Activated CD4-positive, alpha-beta T cell treated with anti-CD3 and anti-CD28 coated beads, Interleukin-2, amount 10 ng/mL, durations not matched to agents 7 days and 5 days (primary cell): Measurements from ENCODE around the gene SDCCAG8. TPM values are rescaled to one million over a fixed set of nuclear protein-coding genes. Genes with fewer than 3 reads are reported as not detected.
A peak's percentile ranks its signal among the peaks of the same experiment; 100 is the strongest.

Experiments used
- CTCF ChIA-PET: fragments of 350-600 bp; sonication (Branson Sonifier 250); formaldehyde crosslinking; loops from one replicate; lab custom pipeline; 2021; ENCODE audit warnings: antibody characterized with exemption; lab: Charles Lee
- POLR2A ChIA-PET: fragments of 350-600 bp; sonication (Branson Sonifier 250); formaldehyde crosslinking; loops from one replicate; lab custom pipeline; 2021; ENCODE audit warnings: antibody characterized with exemption; lab: Charles Lee
- DNase-seq: peaks from one replicate; pipeline ENCODE4 v3.0.0-alpha.2; 2020
- H3K27ac Mint-ChIP-seq: one replicate; pipeline ENCODE4 v1.8.0; 2021; ENCODE audit warnings: mild to moderate bottlenecking, moderate library complexity, mixed read lengths
- H3K27me3 Mint-ChIP-seq: one replicate; pipeline ENCODE4 v1.8.0; 2021; ENCODE audit warnings: mixed read lengths
- H3K36me3 Mint-ChIP-seq: one replicate; pipeline ENCODE4 v1.8.0; 2021; ENCODE audit warnings: low read depth, mixed read lengths
- H3K4me1 Mint-ChIP-seq: one replicate; pipeline ENCODE4 v1.8.0; 2021; ENCODE audit warnings: mixed read lengths
- H3K4me3 Mint-ChIP-seq: one replicate; pipeline ENCODE4 v1.8.0; 2021; ENCODE audit warnings: mild to moderate bottlenecking, moderate library complexity, mixed read lengths
- H3K9me3 Mint-ChIP-seq: one replicate; pipeline ENCODE4 v1.8.0; 2021; ENCODE audit warnings: mixed read lengths
- total RNA-seq, 2 experiments: library from RNA; stranded (reverse); gene quantifications; one replicate each; pipeline ENCODE4 v1.2.3, GENCODE V29; 2021

The SDCCAG8 gene
- total RNA-seq, 2 experiments from 2014 or later, result 23.8 to 26.4 TPM

- no peak for DNase-seq
- CTCF ChIA-PET, result no interaction called here
- Mint-ChIP-seq H3K4me3 (no peak overlapping the region), H3K9me3 (peaks cover 3% of the 10 kb centered on the region), H3K27ac (no peak overlapping the region), H3K36me3 (no peaks in the 10 kb centered on the region), H3K27me3 (no peaks in the 10 kb centered on the region), H3K4me1 (peaks cover 26% of the 10 kb centered on the region)
- POLR2A ChIA-PET, result interaction anchor here (0.5 to 0.6 kb wide), 2 partner anchors 51 to 318 kb away, joined by 3 read pairs; no protein-coding TSS in a partner anchor
These were observed 228.1 kb downstream of the SDCCAG8 start for GRCh38 chr1:243483952-243484351.

- Mint-ChIP-seq H3K9me3 (no peaks in the 10 kb centered on the region), H3K27me3 (no peaks in the 10 kb centered on the region), H3K36me3 (no peaks in the 10 kb centered on the region), H3K27ac (no peak overlapping the region), H3K4me3 (no peak overlapping the region), H3K4me1 (peaks cover 15% of the 10 kb centered on the region)
- DNase-seq, result no peak
- POLR2A ChIA-PET, result no interaction called here
- CTCF ChIA-PET, result no interaction called here
These were observed 231.3 kb downstream of the SDCCAG8 start for GRCh38 chr1:243487036-243487648.

- no peak overlapping the region for H3K4me3 Mint-ChIP-seq
- no peak for DNase-seq
- H3K27ac Mint-ChIP-seq, result no peak overlapping the region
- H3K27me3 Mint-ChIP-seq, result no peaks in the 10 kb centered on the region
- H3K36me3 Mint-ChIP-seq, result no peaks in the 10 kb centered on the region
- POLR2A ChIA-PET, result no interaction called here
- CTCF ChIA-PET, result interaction anchor here (0.7 kb wide), 1 partner anchor 20 kb away, joined by 3 read pairs; no protein-coding TSS in a partner anchor
- H3K4me1 Mint-ChIP-seq, result peaks cover 9% of the 10 kb centered on the region
- H3K9me3 Mint-ChIP-seq, result no peaks in the 10 kb centered on the region
These were observed 231.9 kb downstream of the SDCCAG8 start for GRCh38 chr1:243487649-243488227.

- Mint-ChIP-seq H3K4me3 (no peak overlapping the region), H3K4me1 (peaks cover 2% of the 10 kb centered on the region), H3K36me3 (no peaks in the 10 kb centered on the region), H3K27me3 (no peaks in the 10 kb centered on the region), H3K27ac (no peak overlapping the region), H3K9me3 (no peaks in the 10 kb centered on the region)
- POLR2A ChIA-PET, result no interaction called here
- no peak for DNase-seq
- CTCF ChIA-PET, result interaction anchor here (0.7 kb wide), 1 partner anchor 21 kb away, joined by 3 read pairs; no protein-coding TSS in a partner anchor
These were observed 232.8 kb downstream of the SDCCAG8 start for GRCh38 chr1:243488459-243489157.

GRCh38 chr1:243489158-243489527 is 233.3 kb downstream of the SDCCAG8 start:
- H3K4me3 Mint-ChIP-seq, result no peak overlapping the region
- H3K27me3 Mint-ChIP-seq, result no peaks in the 10 kb centered on the region
- no peaks in the 10 kb centered on the region for H3K4me1 Mint-ChIP-seq
- ChIA-PET POLR2A (no interaction called here), CTCF (no interaction called here)
- no peaks in the 10 kb centered on the region for H3K9me3 Mint-ChIP-seq
- H3K27ac Mint-ChIP-seq, result no peak overlapping the region
- H3K36me3 Mint-ChIP-seq, result no peaks in the 10 kb centered on the region
- DNase-seq, result no peak

GRCh38 chr1:243489681-243490546 is 234.1 kb downstream of the SDCCAG8 start:
- Mint-ChIP-seq H3K27ac (no peak overlapping the region), H3K4me3 (no peak overlapping the region), H3K27me3 (no peaks in the 10 kb centered on the region), H3K4me1 (no peaks in the 10 kb centered on the region), H3K36me3 (no peaks in the 10 kb centered on the region), H3K9me3 (no peaks in the 10 kb centered on the region)
- POLR2A ChIA-PET, result no interaction called here
- no peak for DNase-seq
- CTCF ChIA-PET, result no interaction called here

GRCh38 chr1:243490748-243491686 is 235.2 kb downstream of the SDCCAG8 start:
- no peak for DNase-seq
- Mint-ChIP-seq H3K27ac (no peak overlapping the region), H3K4me1 (peaks cover 2% of the 10 kb centered on the region), H3K9me3 (no peaks in the 10 kb centered on the region), H3K4me3 (no peak overlapping the region), H3K36me3 (no peaks in the 10 kb centered on the region), H3K27me3 (no peaks in the 10 kb centered on the region)
- ChIA-PET POLR2A (no interaction called here), CTCF (interaction anchor here (0.6 to 1.3 kb wide), 2 partner anchors 16 to 920 kb away, joined by 3 read pairs; no protein-coding TSS in a partner anchor)

GRCh38 chr1:243493156-243494129 is 237.6 kb downstream of the SDCCAG8 start:
- peaks cover 4% of the 10 kb centered on the region for H3K4me1 Mint-ChIP-seq
- H3K27me3 Mint-ChIP-seq, result no peaks in the 10 kb centered on the region
- H3K9me3 Mint-ChIP-seq, result no peaks in the 10 kb centered on the region
- H3K4me3 Mint-ChIP-seq, result no peak overlapping the region
- no peak for DNase-seq
- CTCF ChIA-PET, result no interaction called here
- no peak overlapping the region for H3K27ac Mint-ChIP-seq
- POLR2A ChIA-PET, result no interaction called here
- no peaks in the 10 kb centered on the region for H3K36me3 Mint-ChIP-seq

- Mint-ChIP-seq H3K27ac (peak overlapping the region; percentile 11), H3K27me3 (no peaks in the 10 kb centered on the region), H3K9me3 (no peaks in the 10 kb centered on the region), H3K4me3 (no peak overlapping the region), H3K36me3 (no peaks in the 10 kb centered on the region), H3K4me1 (peaks cover 4% of the 10 kb centered on the region)
- DNase-seq, result no peak
- POLR2A ChIA-PET, result no interaction called here
- CTCF ChIA-PET, result no interaction called here
These were observed 239.0 kb downstream of the SDCCAG8 start for GRCh38 chr1:243494741-243495431.

- Mint-ChIP-seq H3K27me3 (no peaks in the 10 kb centered on the region), H3K4me1 (peaks cover 4% of the 10 kb centered on the region), H3K27ac (no peak overlapping the region), H3K9me3 (no peaks in the 10 kb centered on the region), H3K4me3 (no peak overlapping the region), H3K36me3 (no peaks in the 10 kb centered on the region)
- POLR2A ChIA-PET, result no interaction called here
- CTCF ChIA-PET, result no interaction called here
- DNase-seq, result no peak
These were observed 239.8 kb downstream of the SDCCAG8 start for GRCh38 chr1:243495442-243496186.
